Measurements from ENCODE around the gene AMFR. TPM values are rescaled to one million over a fixed set of nuclear protein-coding genes. Genes with fewer than 3 reads are reported as not detected.

Gene AMFR
- total RNA-seq, 1 donor from 2014 or later, result 69.9 TPM

- TF ChIP-seq CTCF (IDR thresholded peaks at IDR 0.05; ENCODE audit: partially characterized antibody, unreplicated experiment), result no peak
- Mint-ChIP-seq H3K4me1 (ENCODE audit: low read depth, unreplicated experiment) (peaks cover 5% of the 10 kb centered on the region), H3K36me3 (ENCODE audit: unreplicated experiment) (no peaks in the 10 kb centered on the region)
Measured at GRCh38 chr16:56415875-56416274, 9.5 kb downstream of the AMFR start.

GRCh38 chr16:56414366-56414765 lies 11.0 kb downstream of the AMFR start:
- Mint-ChIP-seq H3K4me3 (ENCODE audit: unreplicated experiment) (no peak overlapping the region), H3K9me3 (ENCODE audit: unreplicated experiment) (no peaks in the 10 kb centered on the region), H3K27me3 (ENCODE audit: unreplicated experiment) (peaks cover 2% of the 10 kb centered on the region), H3K4me1 (ENCODE audit: low read depth, unreplicated experiment) (peaks cover 3% of the 10 kb centered on the region), H3K27ac (ENCODE audit: unreplicated experiment) (no peak overlapping the region), H3K36me3 (ENCODE audit: unreplicated experiment) (no peaks in the 10 kb centered on the region)
- no peak for DNase-seq
- no peak for TF ChIP-seq CTCF (IDR thresholded peaks at IDR 0.05; ENCODE audit: partially characterized antibody, unreplicated experiment)

More at GRCh38 chr16:56415875-56416274, 9.5 kb downstream of the AMFR start:
- H3K9me3 Mint-ChIP-seq (ENCODE audit: unreplicated experiment), result no peaks in the 10 kb centered on the region
- H3K4me3 Mint-ChIP-seq (ENCODE audit: unreplicated experiment), result no peak overlapping the region
- peaks cover 2% of the 10 kb centered on the region for H3K27me3 Mint-ChIP-seq (ENCODE audit: unreplicated experiment)
- H3K27ac Mint-ChIP-seq (ENCODE audit: unreplicated experiment), result no peak overlapping the region
- no peak for DNase-seq

DNA sequence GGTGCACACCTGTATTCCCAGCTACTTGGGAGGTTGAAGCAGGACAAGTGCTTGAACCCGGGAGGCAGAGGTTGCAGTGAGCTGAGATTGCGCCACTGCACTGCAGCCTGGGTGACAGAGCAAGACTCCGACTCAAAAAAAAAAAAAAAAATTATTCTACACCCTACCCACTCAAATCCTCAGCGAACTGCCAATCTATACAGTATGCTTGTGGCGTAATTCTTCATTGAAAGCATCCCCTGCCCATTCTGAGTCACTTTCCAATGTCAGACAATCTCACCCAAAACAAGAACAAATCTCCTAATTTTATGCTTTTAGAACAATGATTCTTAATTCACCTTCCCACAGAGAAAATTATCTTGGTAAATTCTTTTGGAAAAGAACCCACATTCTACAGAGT lies 12.0 kb downstream of the AMFR start:
- H3K9me3 Mint-ChIP-seq (ENCODE audit: unreplicated experiment), result no peaks in the 10 kb centered on the region
- TF ChIP-seq CTCF (IDR thresholded peaks at IDR 0.05; ENCODE audit: partially characterized antibody, unreplicated experiment), result no peak
- peaks cover 2% of the 10 kb centered on the region for H3K27me3 Mint-ChIP-seq (ENCODE audit: unreplicated experiment)
- no peak for DNase-seq
- no peaks in the 10 kb centered on the region for H3K36me3 Mint-ChIP-seq (ENCODE audit: unreplicated experiment)
- H3K4me3 Mint-ChIP-seq (ENCODE audit: unreplicated experiment), result no peak overlapping the region
- peaks cover 3% of the 10 kb centered on the region for H3K4me1 Mint-ChIP-seq (ENCODE audit: low read depth, unreplicated experiment)
- H3K27ac Mint-ChIP-seq (ENCODE audit: unreplicated experiment), result no peak overlapping the region

DNA sequence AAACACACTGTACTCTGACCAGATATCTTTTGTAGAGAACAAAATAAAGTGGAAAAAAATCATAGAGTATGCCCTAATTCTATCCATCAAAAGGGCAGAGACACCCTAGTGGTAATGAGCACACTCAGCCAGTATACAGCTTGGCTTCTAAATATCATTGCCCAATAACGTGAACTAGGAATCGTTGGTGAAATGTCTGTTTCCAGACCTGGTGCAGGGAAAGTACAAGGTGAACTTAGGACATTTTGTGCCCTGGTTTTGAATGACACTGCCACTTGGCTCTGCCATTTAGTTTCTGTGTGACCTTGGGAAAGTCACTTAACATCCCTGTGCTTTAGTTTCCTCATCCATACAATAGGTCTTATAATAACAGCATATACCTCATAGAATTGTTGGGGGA lies 13.7 kb downstream of the AMFR start:
- Mint-ChIP-seq H3K9me3 (ENCODE audit: unreplicated experiment) (no peaks in the 10 kb centered on the region), H3K27ac (ENCODE audit: unreplicated experiment) (no peak overlapping the region), H3K4me1 (ENCODE audit: low read depth, unreplicated experiment) (peaks cover 3% of the 10 kb centered on the region), H3K36me3 (ENCODE audit: unreplicated experiment) (no peaks in the 10 kb centered on the region), H3K27me3 (ENCODE audit: unreplicated experiment) (peaks cover 2% of the 10 kb centered on the region), H3K4me3 (ENCODE audit: unreplicated experiment) (no peak overlapping the region)
- DNase-seq, result no peak
- TF ChIP-seq CTCF (IDR thresholded peaks at IDR 0.05; ENCODE audit: partially characterized antibody, unreplicated experiment), result no peak

DNA sequence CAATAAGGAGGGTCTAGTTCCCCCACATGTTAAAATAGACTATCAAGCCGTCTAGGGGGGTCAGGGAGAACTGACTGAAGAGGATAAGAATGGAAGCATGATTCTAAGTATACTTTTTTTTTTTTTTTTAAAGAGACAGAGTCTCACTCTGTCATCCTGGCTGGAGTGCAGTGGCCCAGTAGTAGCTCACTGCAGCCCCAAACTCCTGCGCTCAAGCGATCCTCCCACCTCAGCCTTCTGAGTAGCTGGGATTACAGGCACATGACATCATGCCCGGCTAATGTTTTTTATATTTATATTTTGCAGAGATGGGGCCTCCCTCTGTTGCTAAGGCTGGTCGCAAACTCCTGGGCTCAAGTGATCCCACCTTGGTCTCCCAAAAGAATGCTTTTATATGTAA lies 14.2 kb downstream of the AMFR start:
- Mint-ChIP-seq H3K9me3 (ENCODE audit: unreplicated experiment) (no peaks in the 10 kb centered on the region), H3K4me3 (ENCODE audit: unreplicated experiment) (no peak overlapping the region), H3K27ac (ENCODE audit: unreplicated experiment) (no peak overlapping the region), H3K27me3 (ENCODE audit: unreplicated experiment) (peaks cover 2% of the 10 kb centered on the region), H3K4me1 (ENCODE audit: low read depth, unreplicated experiment) (peaks cover 3% of the 10 kb centered on the region), H3K36me3 (ENCODE audit: unreplicated experiment) (no peaks in the 10 kb centered on the region)
- no peak for DNase-seq
- TF ChIP-seq CTCF (IDR thresholded peaks at IDR 0.05; ENCODE audit: partially characterized antibody, unreplicated experiment), result no peak

Measured in glutamatergic neuron (in vitro differentiated cells).